Measurements from ENCODE around the gene ELAVL2. TPM values are rescaled to one million over a fixed set of nuclear protein-coding genes. Genes with fewer than 3 reads are reported as not detected.

The ELAVL2 gene
- polyA plus RNA-seq, 2 of the 4 experiments (the other 2 are of a cell fraction), result 0.03 to 0.13 TPM

DNA sequence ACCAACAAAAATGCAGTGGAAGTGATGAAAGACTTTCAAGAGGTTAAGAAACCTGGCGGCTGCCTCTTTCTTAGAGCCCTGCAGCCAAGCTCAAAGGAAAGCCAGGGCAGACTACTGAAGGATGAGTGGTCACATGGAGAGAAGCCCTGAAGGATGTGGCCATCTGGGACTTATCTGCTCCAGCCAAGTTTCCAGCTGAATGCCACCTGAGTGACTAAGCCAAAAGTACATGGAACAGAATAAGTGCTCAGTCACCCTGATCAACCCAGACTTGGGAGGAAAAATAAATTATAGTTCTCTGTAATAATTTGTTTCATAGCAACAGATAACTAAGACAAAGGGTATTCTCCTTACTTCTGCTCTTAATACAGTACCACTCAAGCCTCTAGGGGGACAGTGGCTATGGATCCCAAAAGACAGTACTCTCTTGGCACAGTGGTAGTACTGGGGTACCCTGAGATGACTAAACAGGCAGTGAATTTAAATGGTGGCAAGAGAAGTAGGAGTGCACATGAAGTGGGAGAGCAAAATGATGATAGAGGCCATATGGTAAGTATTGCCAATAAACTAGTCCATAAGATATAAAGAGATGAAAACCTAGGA lies 182.3 kb downstream of the ELAVL2 start:
- Histone ChIP-seq H3K27ac (no peak overlapping the region), H3K4me1 (no peaks in the 10 kb centered on the region), H3K4me2 (no peak overlapping the region), H3K9me3 (no peaks in the 10 kb centered on the region), H3K4me3 (no peak overlapping the region)
- DNase-seq (ENCODE audit: low read depth in 1 of 2, low spot score in 1 of 2) (no peak), FAIRE-seq (no peak), ATAC-seq (no peak)
- CTCF ChIA-PET, result no interaction called here
- POLR2A ChIA-PET, result no interaction called here
- WGBS (ENCODE audit: missing lambda C conversion rate), result 0% methylated on average over 1 of the region's 1 CpG
- TF ChIP-seq JUNB (IDR thresholded peaks at IDR 0.05) (no peak), POLR2A (IDR thresholded peaks at IDR 0.05; ENCODE audit: low read length) (no peak), HOXB13 (CRISPR knock-in tag; IDR thresholded peaks at IDR 0.05; ENCODE audit: low read depth) (no peak), HEYL (CRISPR knock-in tag; IDR thresholded peaks at IDR 0.05) (no peak)
- TF ChIP-seq, protein P1, sequence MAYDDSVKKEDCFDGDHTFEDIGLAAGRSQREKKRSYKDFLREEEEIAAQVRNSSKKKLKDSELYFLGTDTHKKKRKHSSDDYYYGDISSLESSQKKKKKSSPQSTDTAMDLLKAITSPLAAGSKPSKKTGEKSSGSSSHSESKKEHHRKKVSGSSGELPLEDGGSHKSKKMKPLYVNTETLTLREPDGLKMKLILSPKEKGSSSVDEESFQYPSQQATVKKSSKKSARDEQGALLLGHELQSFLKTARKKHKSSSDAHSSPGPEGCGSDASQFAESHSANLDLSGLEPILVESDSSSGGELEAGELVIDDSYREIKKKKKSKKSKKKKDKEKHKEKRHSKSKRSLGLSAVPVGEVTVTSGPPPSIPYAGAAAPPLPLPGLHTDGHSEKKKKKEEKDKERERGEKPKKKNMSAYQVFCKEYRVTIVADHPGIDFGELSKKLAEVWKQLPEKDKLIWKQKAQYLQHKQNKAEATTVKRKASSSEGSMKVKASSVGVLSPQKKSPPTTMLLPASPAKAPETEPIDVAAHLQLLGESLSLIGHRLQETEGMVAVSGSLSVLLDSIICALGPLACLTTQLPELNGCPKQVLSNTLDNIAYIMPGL (CRISPR knock-in tag; IDR thresholded peaks at IDR 0.05; ENCODE audit: borderline replicate concordance), result no peak
- TF ChIP-seq, protein P2, sequence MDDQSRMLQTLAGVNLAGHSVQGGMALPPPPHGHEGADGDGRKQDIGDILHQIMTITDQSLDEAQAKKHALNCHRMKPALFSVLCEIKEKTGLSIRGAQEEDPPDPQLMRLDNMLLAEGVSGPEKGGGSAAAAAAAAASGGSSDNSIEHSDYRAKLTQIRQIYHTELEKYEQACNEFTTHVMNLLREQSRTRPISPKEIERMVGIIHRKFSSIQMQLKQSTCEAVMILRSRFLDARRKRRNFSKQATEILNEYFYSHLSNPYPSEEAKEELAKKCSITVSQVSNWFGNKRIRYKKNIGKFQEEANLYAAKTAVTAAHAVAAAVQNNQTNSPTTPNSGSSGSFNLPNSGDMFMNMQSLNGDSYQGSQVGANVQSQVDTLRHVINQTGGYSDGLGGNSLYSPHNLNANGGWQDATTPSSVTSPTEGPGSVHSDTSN (IDR thresholded peaks at IDR 0.05), result no peak
